ENCODE data around the gene KIF5C.

KIF5C gene

GRCh38 chr2:148887350-148888002, 12.4 kb downstream of the KIF5C start:
- DNase-seq (ENCODE audit: low read depth in 3 of 3) = no peak

- DNase-seq (ENCODE audit: low read depth in 3 of 3) = no peak
Measured at GRCh38 chr2:148888003-148888501, 13.0 kb downstream of the KIF5C start.

- DNase-seq (ENCODE audit: low read depth in 3 of 3) = no peak
Measured at GRCh38 chr2:148888986-148889385, 14.0 kb downstream of the KIF5C start.

- DNase-seq (ENCODE audit: low read depth in 3 of 3) = no peak
Measured at GRCh38 chr2:148893906-148894305, 18.9 kb downstream of the KIF5C start.

- DNase-seq (ENCODE audit: low read depth in 3 of 3) = no peak
Measured at GRCh38 chr2:148896136-148896535, 21.1 kb downstream of the KIF5C start.

GRCh38 chr2:148899638-148900318, 24.8 kb downstream of the KIF5C start:
- no peak for DNase-seq (ENCODE audit: low read depth in 3 of 3)

GRCh38 chr2:148900350-148900837, 25.4 kb downstream of the KIF5C start:
- DNase-seq (ENCODE audit: low read depth in 3 of 3) = no peak

GRCh38 chr2:148901142-148901541, 26.1 kb downstream of the KIF5C start:
- no peak for DNase-seq (ENCODE audit: low read depth in 3 of 3)

GRCh38 chr2:148902798-148903197, 27.8 kb downstream of the KIF5C start:
- DNase-seq (ENCODE audit: low read depth in 3 of 3) = no peak

GRCh38 chr2:148903294-148903693, 28.3 kb downstream of the KIF5C start:
- DNase-seq (ENCODE audit: low read depth in 3 of 3) = no peak

GRCh38 chr2:148903979-148904378, 29.0 kb downstream of the KIF5C start:
- no peak for DNase-seq (ENCODE audit: low read depth in 3 of 3)

GRCh38 chr2:148906124-148906523, 31.1 kb downstream of the KIF5C start:
- no peak for DNase-seq (ENCODE audit: low read depth in 3 of 3)

GRCh38 chr2:148907085-148907785, 32.2 kb downstream of the KIF5C start:
- DNase-seq (ENCODE audit: low read depth in 3 of 3) = no peak

- DNase-seq (ENCODE audit: low read depth in 3 of 3) = no peak
Measured at GRCh38 chr2:148909114-148909513, 34.1 kb downstream of the KIF5C start.

GRCh38 chr2:148913061-148913460, 38.0 kb downstream of the KIF5C start:
- no peak for DNase-seq (ENCODE audit: low read depth in 3 of 3)

- DNase-seq (ENCODE audit: low read depth in 3 of 3) = no peak
Measured at GRCh38 chr2:148913492-148913891, 38.5 kb downstream of the KIF5C start.

- DNase-seq (ENCODE audit: low read depth in 3 of 3) = no peak
Measured at GRCh38 chr2:148914463-148914862, 39.4 kb downstream of the KIF5C start.

GRCh38 chr2:148917431-148917830, 42.4 kb downstream of the KIF5C start:
- no peak for DNase-seq (ENCODE audit: low read depth in 3 of 3)

GRCh38 chr2:148918554-148918953, 43.5 kb downstream of the KIF5C start:
- DNase-seq (ENCODE audit: low read depth in 3 of 3) = no peak

GRCh38 chr2:148920559-148920958, 45.5 kb downstream of the KIF5C start:
- no peak for DNase-seq (ENCODE audit: low read depth in 3 of 3)

GRCh38 chr2:148922062-148922461, 47.0 kb downstream of the KIF5C start:
- DNase-seq (ENCODE audit: low read depth in 3 of 3) = no peak

- DNase-seq (ENCODE audit: low read depth in 3 of 3) = no peak
Measured at GRCh38 chr2:148922776-148923475, 47.9 kb downstream of the KIF5C start.

All from stimulated activated CD4-positive, alpha-beta T cell treated with anti-CD3 and anti-CD28 coated beads, TNF-alpha, amount 100 ng/mL, for 24 hours (primary cell).